ENCODE data around the gene SPCS1.

SPCS1 gene

DNA sequence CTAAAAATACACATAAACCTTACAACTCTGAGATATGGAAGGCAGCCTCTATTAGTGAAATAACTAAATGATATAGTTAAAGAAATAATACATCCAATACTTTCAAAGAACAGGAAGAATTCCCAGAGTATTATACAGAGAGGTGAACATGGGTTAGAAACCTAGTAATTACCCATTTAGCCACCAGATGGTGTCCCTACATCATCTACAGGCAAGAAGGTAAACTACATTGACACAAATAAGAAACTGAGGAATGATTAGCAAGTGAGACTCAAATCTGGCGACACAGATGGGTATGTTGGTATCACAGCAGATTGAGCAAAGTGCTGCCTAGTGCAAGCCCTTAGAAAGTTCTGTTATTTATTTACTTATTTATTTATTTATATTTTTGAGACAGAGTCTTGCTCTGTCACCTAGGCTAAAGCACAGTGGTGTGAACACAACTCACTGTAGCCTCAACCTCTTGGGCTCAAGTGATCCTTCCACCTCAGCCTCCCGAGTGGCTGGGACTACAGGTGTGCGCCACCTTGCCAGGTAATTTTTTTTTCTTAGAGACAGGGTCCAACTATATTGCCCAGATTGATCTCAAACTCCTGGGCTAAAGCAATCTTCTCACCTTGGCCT, 36.6 kb downstream of the SPCS1 start:
- no peak for DNase-seq (ENCODE audit: low spot score in 2 of 2)
- H3K27ac Mint-ChIP-seq = peak overlapping the region; percentile 10
- no peaks in the 10 kb centered on the region for H3K9me3 Mint-ChIP-seq
- no peaks in the 10 kb centered on the region for H3K4me1 Mint-ChIP-seq
- ATAC-seq = no peak
- peaks cover 99% of the 10 kb centered on the region for H3K36me3 Mint-ChIP-seq
- H3K4me3 Mint-ChIP-seq = no peak overlapping the region

DNA sequence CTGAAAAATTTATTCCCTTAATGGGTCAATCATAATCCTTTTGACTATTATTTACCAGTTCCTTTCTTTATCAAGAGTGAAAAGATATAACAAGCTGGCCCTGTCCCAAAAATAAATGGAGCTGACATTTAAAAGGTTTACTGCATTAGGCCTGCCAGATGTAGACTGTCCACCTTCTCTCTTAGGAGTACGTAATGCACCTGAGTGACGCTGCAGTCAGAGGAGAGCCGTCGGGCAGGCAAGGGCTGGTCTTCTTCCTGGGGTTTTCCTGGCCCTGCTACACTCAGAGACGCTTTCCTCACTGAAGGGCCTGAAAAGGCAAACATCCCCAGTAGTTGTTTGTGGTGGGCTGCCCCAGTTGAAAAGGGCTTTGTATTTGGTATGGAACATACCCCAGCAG, 37.2 kb downstream of the SPCS1 start:
- Mint-ChIP-seq H3K9me3 (no peaks in the 10 kb centered on the region), H3K36me3 (peaks cover 99% of the 10 kb centered on the region), H3K4me1 (no peaks in the 10 kb centered on the region), H3K4me3 (no peak overlapping the region), H3K27ac (no peak overlapping the region)
- DNase-seq (ENCODE audit: low spot score in 2 of 2) (no peak), ATAC-seq (no peak)

DNA sequence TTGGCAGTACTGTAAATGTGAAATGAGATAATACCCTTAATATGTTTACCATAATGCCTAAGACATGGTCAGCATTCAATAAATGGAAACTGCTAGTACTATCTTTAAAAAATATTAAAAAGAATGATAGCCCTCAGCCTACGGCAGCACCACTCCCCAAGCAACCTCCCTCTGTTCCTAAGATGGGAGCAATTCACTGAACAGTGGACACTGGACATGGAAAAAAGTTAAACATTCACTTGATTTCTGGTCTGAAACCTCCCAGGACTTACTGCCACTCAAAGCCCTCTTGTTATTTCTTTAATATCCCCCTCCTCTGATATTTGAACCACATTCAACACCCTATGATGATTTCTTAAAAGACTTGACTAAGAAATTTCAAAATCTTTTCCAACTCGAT, 37.8 kb downstream of the SPCS1 start:
- Mint-ChIP-seq H3K27ac (no peak overlapping the region), H3K4me3 (no peak overlapping the region), H3K4me1 (no peaks in the 10 kb centered on the region), H3K9me3 (no peaks in the 10 kb centered on the region), H3K36me3 (peaks cover 99% of the 10 kb centered on the region)
- no peak for ATAC-seq
- no peak for DNase-seq (ENCODE audit: low spot score in 2 of 2)

DNA sequence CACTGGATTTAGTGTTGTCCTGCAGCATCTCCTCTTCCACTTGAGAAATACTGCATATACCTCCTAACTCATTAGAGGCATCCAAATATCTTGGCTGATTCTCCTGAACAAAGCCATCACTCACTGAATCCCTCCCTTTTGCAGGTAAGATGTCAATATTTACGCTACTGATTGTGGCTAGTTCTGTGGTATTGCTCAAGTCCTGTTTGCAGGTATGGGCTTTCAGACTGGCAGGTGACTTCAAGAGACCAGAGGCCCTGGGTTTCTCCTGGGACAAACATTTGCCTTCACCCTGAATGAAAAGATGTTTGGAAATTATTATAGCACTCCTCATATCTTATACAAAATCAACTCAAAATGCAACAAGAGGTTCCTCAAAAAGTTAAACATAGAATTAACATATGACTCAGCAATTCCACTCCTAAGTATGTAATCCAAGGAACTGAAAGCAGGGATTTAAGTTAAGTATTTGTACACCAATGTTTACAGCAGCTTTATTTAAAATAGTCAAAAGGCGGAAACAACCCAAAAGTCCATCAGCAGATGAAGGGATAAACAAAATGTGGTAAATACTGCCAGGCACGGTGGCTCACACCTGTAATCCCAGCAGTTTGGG, 46.2 kb downstream of the SPCS1 start:
- Mint-ChIP-seq H3K36me3 (peaks cover 90% of the 10 kb centered on the region), H3K27ac (no peak overlapping the region), H3K4me1 (no peaks in the 10 kb centered on the region), H3K4me3 (no peak overlapping the region), H3K9me3 (no peaks in the 10 kb centered on the region)
- DNase-seq (ENCODE audit: low spot score in 2 of 2) = no peak
- ATAC-seq = no peak

DNA sequence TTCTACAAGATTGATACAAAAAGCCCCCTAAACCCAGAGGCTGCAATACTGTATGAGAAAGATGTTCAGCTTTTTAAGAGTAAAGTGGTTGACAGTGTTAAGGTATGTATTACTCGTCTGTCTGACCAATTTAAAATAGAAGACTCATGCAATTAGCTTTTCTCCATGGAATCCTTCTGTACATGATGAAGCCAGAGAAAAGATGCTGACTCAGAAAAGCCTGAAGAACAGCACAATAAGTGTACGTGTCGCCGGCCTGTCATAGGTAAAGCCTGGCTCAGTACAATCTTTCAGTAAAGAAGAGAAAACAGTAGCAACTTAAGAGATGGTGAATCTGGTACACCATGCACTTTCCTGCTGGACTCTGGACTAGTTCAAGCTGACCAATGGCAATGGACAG, 48.5 kb downstream of the SPCS1 start:
- DNase-seq (ENCODE audit: low spot score in 2 of 2) (no peak), ATAC-seq (no peak)
- H3K27ac Mint-ChIP-seq = no peak overlapping the region
- H3K36me3 Mint-ChIP-seq = peaks cover 90% of the 10 kb centered on the region
- H3K4me1 Mint-ChIP-seq = no peaks in the 10 kb centered on the region
- H3K4me3 Mint-ChIP-seq = no peak overlapping the region
- H3K9me3 Mint-ChIP-seq = no peaks in the 10 kb centered on the region

DNA sequence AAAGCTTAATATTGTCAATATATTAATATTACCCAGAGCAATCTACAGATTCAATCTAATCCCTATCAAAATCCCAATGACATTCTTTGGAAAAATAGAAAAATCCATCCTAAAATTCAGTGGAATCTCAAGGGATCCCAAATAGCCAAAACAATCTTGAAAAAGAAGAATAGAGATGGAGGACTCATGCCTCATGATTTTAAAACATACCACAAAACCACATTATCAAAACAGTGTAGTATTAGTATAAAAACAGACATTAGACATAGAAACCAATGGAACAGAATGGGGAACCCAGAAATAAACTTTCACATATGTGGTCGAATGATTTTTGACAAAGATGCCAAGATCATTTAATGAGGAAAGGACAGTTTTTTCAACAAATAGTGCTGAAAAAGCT, 50.2 kb downstream of the SPCS1 start:
- Mint-ChIP-seq H3K36me3 (peaks cover 90% of the 10 kb centered on the region), H3K4me3 (no peak overlapping the region), H3K27ac (no peak overlapping the region), H3K4me1 (no peaks in the 10 kb centered on the region), H3K9me3 (no peaks in the 10 kb centered on the region)
- no peak for ATAC-seq
- DNase-seq (ENCODE audit: low spot score in 2 of 2) = no peak

All from stimulated activated effector memory CD8-positive, alpha-beta T cell treated with anti-CD3 and anti-CD28 coated beads, Interleukin-12 subunit alpha, Interleukin-12 subunit beta, amount 100 ng/mL, for 72 hours (primary cell).